ENCODE measurements around the gene NOP56. TPM values are rescaled to one million over a fixed set of nuclear protein-coding genes. Genes with fewer than 3 reads are reported as not detected.
"Not testable (repeated sequence)": the region's sequence is repeated elsewhere in the genome, so short reads cannot be mapped to it uniquely, and the experiment has no call there.

Gene NOP56
- total RNA-seq, 6 experiments from 2014 or later: 151 to 222 (median 165) TPM

GRCh38 chr20:2672446-2672845, 20.0 kb downstream of the NOP56 start:
- H3K36me3 Mint-ChIP-seq (ENCODE audit: low read depth): no peaks in the 10 kb centered on the region
- no peak for TF ChIP-seq CTCF (IDR thresholded peaks at IDR 0.05)
- H3K4me3 Mint-ChIP-seq: no peak overlapping the region
- H3K4me1 Mint-ChIP-seq (ENCODE audit: low read depth): no peaks in the 10 kb centered on the region
- no peak overlapping the region for H3K27ac Mint-ChIP-seq
- H3K9me3 Mint-ChIP-seq: no peaks in the 10 kb centered on the region
- peaks cover 21% of the 10 kb centered on the region for H3K27me3 Mint-ChIP-seq (ENCODE audit: insufficient read depth)
- DNase-seq: no peak

GRCh38 chr20:2673453-2673852, 21.0 kb downstream of the NOP56 start:
- Mint-ChIP-seq H3K4me3 (no peak overlapping the region), H3K4me1 (ENCODE audit: low read depth) (no peaks in the 10 kb centered on the region), H3K9me3 (no peaks in the 10 kb centered on the region), H3K36me3 (ENCODE audit: low read depth) (no peaks in the 10 kb centered on the region), H3K27me3 (ENCODE audit: insufficient read depth) (peaks cover 28% of the 10 kb centered on the region), H3K27ac (no peak overlapping the region)
- TF ChIP-seq CTCF (IDR thresholded peaks at IDR 0.05): no peak
- DNase-seq: no peak

GRCh38 chr20:2680046-2680445, 27.6 kb downstream of the NOP56 start:
- H3K4me1 Mint-ChIP-seq (ENCODE audit: low read depth): no peaks in the 10 kb centered on the region
- TF ChIP-seq CTCF (IDR thresholded peaks at IDR 0.05): no peak
- no peaks in the 10 kb centered on the region for H3K9me3 Mint-ChIP-seq
- H3K36me3 Mint-ChIP-seq (ENCODE audit: low read depth): no peaks in the 10 kb centered on the region
- H3K27me3 Mint-ChIP-seq (ENCODE audit: insufficient read depth): peaks cover 43% of the 10 kb centered on the region
- H3K27ac Mint-ChIP-seq: no peak overlapping the region
- no peak overlapping the region for H3K4me3 Mint-ChIP-seq
- DNase-seq: no peak

- H3K27ac Mint-ChIP-seq; DNase-seq; H3K4me3 Mint-ChIP-seq; H3K4me1 Mint-ChIP-seq (ENCODE audit: low read depth); H3K36me3 Mint-ChIP-seq (ENCODE audit: low read depth); H3K9me3 Mint-ChIP-seq: not testable (repeated sequence)
- peaks cover 36% of the 10 kb centered on the region for H3K27me3 Mint-ChIP-seq (ENCODE audit: insufficient read depth)
Observed at GRCh38 chr20:2682040-2682439, 29.6 kb downstream of the NOP56 start.

- peaks cover 34% of the 10 kb centered on the region for H3K27me3 Mint-ChIP-seq (ENCODE audit: insufficient read depth)
Observed at GRCh38 chr20:2684817-2685216, 32.4 kb downstream of the NOP56 start.

GRCh38 chr20:2687514-2687913, 35.1 kb downstream of the NOP56 start:
- Mint-ChIP-seq H3K4me1 (ENCODE audit: low read depth) (peaks cover 8% of the 10 kb centered on the region), H3K4me3 (no peak overlapping the region), H3K27me3 (ENCODE audit: insufficient read depth) (peaks cover 35% of the 10 kb centered on the region), H3K9me3 (no peaks in the 10 kb centered on the region), H3K27ac (no peak overlapping the region), H3K36me3 (ENCODE audit: low read depth) (peaks cover 5% of the 10 kb centered on the region)
- no peak for DNase-seq
- no peak for TF ChIP-seq CTCF (IDR thresholded peaks at IDR 0.05)

More at GRCh38 chr20:2684817-2685216, 32.4 kb downstream of the NOP56 start:
- not testable (repeated sequence) for H3K4me3 Mint-ChIP-seq; H3K36me3 Mint-ChIP-seq (ENCODE audit: low read depth); DNase-seq; H3K4me1 Mint-ChIP-seq (ENCODE audit: low read depth); H3K27ac Mint-ChIP-seq; H3K9me3 Mint-ChIP-seq

- H3K27me3 Mint-ChIP-seq (ENCODE audit: insufficient read depth): peaks cover 33% of the 10 kb centered on the region
- TF ChIP-seq CTCF (IDR thresholded peaks at IDR 0.05): peak; percentile 78
- H3K36me3 Mint-ChIP-seq (ENCODE audit: low read depth): peaks cover 5% of the 10 kb centered on the region
- H3K9me3 Mint-ChIP-seq: no peaks in the 10 kb centered on the region
- no peak overlapping the region for H3K4me3 Mint-ChIP-seq
- no peak for DNase-seq
- no peak overlapping the region for H3K27ac Mint-ChIP-seq
- peaks cover 8% of the 10 kb centered on the region for H3K4me1 Mint-ChIP-seq (ENCODE audit: low read depth)
Observed at GRCh38 chr20:2688041-2688591, 35.7 kb downstream of the NOP56 start.

Measured in HFFc6 (cell line).